Kasumi-1 (cell line): ENCODE results near the gene ETS1.

Experiments used
- DNase-seq, 2 experiments: peaks; one replicate each; lab custom pipeline; 2025; lab: John Stamatoyannopoulos, UW

ETS1 gene

DNA sequence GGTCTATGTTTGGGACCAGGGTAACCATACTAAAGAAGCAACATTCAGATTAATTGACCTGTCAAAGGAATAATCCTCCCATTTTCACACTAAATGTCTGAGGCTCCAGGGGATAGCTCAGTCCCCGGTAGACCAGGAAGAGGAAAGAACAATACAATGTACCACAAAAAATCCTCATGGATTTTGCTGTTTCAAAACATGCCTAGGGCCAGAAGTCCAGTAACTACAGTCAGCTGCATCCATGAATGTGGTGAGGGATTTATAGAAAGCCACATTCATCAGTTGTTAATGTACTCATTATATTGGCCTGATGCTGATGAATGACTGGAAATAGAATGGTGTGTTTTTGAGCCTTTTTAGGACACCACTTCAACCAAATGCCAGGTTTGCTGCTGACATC lies 6.9 kb upstream of the ETS1 start:
- DNase-seq = no peak

DNA sequence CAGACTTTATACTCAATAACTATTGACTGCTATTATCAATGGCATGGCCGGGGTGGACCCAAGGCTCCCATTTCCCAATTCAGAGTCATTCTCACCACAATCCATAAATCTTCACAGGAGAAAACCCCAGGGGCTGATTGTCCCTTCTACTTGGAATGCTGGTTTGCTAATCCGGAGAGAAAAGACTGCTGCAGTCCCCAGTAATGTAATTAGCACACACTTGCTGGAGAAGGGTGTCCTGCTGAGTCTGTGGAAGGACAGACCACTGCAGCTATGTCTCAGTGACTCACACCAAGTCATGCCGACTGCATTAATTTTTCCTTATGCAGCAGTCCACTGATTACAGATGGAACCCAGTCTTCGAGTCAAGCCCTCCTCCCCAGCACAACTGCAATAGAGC lies 5.9 kb upstream of the ETS1 start:
- DNase-seq = no peak

DNA sequence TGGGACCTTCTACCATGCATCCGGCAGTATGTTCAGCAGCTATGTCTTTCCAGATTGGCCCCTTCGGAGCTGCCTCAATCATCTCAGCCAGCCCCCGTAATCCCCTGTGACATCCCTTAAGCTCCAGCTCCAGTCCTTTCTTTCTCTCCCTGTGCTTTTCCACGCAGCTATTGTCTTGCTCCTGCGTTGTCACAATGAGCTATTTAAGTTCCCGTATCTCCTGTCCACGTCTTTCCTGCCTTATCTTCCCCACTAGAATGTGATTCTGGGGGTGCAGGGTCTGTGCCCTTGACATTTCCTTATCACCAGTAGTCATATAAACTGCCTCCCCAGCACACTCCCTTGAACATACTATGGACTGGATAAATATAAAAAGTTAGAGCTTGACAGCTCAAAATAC lies 5.1 kb upstream of the ETS1 start:
- DNase-seq = no peak

DNA sequence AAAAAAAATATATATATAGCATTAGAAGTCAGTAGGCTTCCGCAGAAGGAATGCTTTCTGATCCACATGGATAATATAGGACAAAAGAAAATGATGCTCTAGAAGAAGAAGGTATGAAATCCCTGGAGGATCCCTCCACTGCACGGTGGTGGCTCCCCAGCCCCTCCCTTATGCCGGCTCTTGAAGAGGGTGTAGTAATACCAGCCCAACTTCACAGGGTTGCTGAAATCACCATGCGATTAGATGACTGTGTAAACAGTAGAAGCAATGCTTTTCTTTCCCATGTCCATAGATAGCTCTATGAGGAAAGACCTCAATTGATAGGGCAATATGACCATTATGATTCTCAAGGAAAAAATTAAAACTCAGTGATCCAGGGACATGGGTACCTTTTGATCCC lies 3.2 kb upstream of the ETS1 start:
- no peak for DNase-seq

DNA sequence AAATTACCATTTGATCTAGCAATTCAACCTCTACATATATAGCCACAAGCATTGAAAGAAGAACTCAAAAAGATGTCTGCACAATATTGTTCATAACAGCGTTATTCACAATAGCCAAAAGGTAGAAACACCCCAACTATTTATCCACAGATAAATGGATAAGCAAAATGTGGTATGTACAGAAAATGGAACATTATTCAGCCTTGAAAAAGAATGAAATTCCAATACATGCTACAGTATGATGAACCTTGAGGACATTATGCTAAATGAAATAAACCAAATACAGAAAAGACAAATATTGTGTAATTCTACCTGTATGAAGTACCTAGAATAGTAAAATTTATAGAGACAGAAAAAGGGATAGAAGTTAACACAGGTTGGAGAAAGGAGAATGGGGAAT lies 2.6 kb upstream of the ETS1 start:
- no peak for DNase-seq

DNA sequence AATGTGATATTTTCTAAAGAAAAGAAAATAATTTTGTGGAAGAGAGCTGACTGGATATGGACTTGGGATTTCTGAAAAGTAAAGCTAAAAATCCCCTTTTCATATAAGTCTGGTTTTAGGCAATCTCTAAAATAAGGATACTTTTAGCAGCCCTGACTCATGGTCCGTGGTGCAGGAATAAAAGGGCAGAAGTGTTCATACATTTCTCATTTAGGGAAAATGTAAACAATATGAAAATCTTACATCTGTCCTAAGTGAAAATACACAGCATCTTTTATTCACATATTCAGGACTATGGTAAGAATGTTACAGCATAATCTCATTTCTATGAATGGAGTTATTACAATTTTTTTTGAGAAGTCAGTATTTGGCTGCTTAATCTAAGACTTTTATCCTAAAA lies 735 bp upstream of the ETS1 start:
- DNase-seq = no peak

DNA sequence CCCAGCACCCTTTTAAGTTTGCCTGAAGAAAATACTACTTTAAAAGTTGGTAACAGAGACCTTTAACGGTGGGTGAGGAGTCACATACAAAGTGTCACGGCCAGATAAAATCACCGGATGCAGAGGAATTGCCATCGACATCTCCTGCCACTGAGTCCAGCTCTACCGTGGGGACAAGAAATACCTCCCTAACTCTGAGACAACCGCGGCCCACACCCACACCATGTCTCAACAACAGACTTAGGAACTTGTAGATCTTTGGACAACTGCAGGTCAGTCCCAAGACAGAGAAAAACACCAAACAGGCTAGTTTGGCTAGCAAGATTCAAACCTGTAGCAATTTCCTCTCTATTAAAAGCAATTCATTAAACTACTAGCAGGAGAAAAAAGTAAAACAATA lies 669 bp downstream of the ETS1 start:
- no peak for DNase-seq

DNA sequence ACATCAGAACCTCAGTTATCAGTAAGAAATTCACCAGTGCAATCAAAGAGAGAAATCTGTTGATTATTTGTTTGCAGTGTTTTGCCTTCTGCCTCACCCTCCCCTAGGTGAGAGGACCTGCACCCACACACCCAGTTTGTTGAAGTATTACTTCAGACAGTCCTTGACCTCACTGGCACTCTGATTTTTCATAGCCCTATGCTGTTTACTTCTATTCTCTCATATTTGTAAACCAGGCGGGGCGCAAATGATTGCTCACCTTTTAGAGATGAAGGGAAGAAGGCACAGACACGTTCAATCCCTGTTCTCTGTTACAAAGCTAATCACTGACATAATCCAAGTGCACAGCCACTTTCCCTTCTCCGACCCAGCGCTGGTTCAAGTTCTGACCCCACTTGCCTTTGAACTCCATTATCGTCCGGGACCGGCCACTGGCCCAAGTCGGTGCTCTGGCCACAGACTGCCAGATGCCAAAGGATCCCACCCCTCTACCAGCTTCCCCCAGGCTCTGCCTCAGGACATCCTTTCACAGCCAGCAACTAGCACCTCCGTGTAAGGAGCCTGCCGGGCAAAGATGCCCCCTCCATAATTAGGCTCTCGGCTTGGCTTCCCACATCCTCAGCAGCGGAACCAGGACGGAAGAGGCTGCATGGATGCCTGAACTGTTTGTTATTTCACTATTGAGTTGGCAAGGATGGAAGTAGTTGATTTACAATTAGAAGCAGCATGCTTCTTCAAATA lies 1.7 kb downstream of the ETS1 start:
- DNase-seq = no peak

DNA sequence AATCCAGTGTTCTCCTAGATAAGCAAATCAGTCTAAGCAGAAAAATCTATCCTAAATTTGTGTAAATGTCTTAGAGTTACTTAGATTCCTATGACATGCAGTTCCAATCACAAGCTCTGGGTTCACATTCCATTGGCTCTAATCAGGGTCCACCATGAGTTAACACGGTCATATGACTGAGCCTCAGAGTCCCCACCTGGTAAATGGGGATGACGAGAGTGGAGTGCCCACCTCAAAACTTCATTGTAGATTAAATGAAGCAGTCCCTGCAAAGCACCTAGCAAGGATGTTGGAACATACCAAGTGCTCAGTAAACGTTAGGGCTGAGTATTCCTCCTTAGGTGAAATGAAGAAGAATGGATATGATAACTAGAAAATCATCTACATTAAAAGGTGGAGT lies 3.1 kb downstream of the ETS1 start:
- DNase-seq = no peak

DNA sequence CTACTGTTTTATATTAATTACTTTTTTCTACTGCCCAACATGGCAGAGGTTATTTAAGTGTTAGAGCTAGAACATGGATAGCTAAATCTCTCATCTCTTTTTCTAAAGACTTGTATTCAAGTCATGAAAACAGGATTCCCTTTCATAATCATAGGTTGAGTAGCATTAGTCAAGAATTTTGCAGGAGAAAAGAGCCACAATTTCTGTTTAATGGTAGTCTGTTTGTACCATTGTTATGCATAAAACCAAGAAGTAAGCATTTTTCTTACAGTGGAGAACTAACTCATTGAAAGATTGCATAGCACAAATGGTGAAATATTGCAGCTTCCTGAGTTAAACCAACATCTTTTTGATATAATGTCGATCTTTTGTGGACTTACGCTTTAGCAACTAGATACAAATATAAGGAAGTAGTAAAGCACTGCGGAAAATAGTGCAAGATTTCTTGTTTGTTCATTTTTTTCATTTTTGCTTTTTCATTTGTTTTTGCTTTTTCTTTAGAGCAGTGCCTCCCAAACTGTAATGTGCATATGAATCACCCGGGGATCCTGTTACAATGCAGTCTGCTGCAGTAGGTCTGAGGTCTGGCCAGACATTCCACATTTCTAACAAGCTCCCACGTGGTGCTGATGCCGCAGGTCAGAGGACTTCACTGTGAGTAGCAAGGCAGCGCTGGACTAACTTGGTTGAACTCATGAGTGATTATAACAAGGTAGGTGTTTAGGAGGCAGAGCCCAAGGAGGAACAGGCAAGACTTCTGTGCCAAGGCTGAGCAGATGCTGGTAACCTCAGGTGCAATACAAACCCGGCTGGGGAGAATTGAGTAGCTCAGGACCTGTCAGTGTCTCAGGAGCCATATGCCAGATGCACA lies 4.6 kb downstream of the ETS1 start:
- DNase-seq = no peak

DNA sequence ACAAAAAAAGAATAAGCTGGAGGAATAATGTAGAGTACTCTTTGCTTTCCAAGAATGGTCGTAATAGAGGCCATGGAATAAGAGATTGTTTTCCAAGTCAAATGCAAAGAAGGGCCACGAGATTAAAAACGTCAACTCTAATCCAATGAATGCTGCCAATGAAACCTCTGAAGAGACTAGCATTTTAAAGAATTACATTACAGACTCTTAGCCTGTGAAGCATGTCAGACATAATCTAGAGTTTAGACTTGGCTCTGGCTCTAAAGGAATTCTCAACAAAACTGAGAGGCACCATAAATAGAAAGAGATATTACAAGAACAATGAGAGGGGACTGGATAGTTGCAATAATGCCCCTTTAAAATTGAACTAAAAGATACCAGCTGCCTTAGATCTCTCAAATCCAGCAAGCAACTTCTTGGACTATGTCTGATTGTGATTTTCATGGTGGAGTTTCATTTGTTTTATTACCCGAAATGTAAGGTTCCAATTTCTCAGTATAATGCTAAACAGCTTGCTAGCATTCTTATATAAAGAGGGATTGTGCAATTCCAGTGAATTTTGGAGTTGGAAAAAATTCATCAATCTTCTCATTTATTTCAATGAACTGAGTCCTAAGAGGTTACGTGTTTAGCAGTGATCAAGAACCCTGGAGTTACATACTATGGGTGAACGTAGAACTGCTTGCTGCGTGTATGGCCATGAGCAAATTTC lies 5.6 kb downstream of the ETS1 start:
- no peak for DNase-seq

DNA sequence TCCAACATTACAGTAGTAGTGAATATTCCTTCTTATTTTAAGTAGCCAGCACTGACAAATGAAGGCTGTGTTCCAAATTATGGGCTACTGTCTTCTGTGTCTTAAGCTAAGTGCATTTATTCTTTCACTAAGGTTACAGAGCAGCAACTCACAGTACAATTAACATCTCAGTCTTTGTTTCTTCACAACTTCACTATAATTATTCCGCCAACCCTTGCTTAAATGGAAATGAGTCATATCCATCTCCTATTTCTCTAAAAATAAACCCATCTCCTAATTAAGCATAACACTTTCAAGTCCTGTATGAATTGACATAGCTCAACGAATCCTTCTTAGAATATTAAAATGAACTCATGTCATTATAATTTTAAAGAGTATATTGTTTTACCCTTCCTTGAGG lies 6.7 kb downstream of the ETS1 start:
- no peak for DNase-seq

DNA sequence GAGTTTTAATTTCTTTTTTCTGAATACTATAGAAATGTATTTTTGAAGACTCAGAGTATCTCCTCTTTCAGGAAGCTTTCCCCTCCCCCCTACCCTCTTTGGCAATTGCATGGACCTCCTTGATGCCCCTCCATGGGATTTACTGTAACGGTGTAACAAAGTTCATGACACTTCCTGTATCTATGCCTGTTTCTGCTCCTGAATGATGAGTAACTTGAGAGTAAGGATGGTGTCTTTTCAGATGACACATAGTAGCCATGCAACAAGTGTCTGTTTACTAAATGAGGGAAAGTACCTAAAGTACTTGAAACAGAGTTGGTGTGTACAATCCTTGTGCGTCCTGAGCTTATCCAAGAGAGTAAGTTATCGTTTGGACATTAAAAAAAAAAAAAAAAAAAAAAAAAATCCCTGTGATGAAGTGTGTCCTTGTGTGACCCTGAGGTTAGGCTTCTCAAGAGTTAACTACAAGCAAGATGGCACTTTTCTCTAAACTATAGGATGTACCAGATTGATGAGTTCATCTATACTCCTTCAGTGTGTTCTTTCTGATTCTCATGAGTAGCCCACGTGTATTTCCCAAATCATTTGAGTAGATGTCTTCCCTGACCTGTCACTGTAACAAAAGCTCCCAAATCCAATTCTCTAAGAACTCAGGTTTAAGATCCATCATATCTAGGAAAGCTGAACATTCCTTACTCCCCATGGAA lies 7.4 kb downstream of the ETS1 start:
- no peak for DNase-seq

DNA sequence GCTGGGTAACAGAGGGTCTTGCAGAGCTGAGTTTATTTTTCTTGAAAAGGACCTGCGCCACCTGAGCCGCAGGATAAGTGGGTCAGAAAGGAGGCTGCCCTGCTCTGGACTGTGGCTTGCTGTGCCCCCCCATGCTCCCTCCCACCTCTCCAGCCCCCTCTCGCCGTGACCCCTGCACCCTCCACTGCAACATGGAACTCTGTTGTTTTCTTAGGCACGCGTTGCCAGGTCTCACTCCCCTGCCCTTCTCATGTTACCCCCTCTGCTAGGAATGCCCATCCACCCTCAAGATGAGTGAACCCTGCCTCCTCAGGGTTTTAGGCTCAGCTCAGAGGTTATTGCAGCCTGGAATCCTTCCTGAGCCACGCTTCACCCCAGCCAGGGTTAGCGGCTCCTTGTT lies 10.8 kb downstream of the ETS1 start:
- DNase-seq = no peak

DNA sequence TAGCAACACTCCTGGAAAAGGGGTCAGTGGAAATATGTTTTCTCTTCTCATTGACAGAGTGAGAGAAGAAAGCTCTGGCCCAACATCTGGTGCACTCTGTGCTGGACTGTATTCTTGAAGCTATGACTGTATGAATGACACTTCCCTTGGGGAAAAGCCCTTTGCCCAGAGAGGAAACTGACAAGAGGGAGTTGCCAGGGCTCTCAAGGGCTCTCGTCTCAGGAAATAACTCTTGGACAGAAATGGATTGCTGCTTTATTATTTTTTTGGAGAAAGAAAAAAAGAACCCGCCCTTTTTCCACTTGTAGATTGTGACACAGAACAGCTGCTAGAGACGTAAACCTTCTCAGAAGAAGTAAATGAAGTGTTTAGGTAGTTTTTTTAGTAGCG lies 11.4 kb downstream of the ETS1 start:
- no peak for DNase-seq

DNA sequence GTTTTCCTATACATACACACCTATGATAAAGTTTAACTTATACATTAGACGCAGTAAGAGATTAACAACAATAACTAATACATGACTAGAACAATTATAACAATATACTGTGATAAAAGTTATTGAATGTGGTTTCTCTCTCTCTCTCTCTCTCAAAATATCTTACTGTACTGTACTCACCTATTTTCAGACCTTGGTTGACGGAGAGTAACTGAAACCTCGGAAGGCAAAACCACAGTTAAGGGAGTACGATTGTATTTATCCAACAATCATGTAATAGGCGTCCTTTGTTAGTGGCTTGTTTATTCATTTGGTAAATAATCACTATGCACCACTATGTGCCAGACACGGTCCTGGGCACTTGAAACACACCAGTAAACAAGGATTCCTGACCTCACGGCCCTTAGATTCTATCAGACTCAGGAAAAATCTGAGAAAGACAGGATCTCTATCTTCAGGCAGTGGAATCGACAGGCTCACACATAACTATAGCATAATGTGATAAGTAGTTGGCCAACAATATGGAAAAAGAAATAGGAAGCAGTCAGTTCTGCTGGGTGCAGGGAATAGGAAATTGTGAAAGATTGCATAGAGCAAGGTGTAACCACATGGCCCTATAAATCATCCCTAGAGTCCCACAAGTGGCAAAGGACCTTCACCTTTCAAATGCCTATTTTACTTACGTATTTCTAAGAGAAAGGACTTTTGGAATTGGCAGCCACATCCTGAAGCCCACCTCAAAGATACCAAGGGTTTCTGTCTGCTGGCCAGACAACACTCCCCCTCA lies 12.0 kb downstream of the ETS1 start:
- DNase-seq = no peak

DNA sequence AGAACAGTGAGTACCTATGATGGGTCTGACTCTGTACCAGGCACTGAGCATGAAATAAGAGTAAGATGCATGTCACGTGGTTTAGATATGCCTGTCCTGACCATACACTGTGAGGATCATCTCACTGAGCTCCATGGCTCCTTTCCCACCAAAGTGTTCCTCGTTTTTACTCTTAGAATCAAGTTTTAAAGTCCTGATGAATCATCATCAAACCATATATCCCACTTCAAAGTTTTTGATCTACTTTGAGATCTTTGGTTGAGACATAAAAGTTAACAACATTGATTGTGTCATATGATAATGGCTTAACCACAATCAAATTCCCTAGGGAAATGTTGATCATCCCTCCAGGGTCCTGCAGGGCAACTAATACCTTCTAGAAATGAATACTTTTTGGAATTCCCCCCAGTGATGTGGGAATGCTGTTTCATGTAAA lies 12.8 kb downstream of the ETS1 start:
- DNase-seq = no peak

DNA sequence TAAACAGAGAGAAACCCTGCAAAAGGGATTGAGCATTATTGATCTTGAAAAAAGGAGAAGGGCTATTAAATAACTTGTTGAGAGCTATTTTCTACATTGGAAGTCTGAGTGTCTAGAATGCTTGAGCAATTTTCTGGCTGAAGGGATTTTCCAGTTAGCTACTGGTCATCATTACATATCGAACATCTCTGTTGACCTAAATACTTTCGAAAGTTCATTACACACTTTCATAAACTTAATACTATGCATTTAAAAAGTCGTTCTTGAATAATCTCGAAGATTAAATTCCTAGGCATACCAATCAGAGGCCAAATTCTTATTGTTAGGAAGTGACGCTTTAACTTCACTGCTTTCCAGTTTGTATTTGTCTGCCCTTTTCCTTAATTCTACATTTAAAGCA lies 13.7 kb downstream of the ETS1 start:
- DNase-seq = no peak

DNA sequence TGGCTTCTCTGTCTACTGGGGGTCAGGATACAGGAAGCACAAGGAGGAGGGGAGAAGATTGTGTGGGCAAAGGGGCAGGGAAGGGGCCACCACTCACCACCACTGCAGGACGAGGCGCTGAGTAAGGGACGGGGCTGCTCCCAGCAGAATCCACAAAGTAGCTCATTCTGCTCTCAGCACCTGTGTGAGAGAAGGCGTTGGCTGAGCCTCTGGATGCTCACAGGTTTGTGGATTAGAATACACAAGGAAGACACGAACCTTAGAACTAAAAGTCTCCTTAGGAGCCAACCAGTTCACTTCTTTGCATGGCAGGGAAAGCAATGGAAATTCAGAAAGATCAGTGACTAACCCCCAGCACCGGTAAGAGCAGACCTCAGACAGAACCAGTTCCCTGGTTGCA lies 14.4 kb downstream of the ETS1 start:
- DNase-seq = no peak

DNA sequence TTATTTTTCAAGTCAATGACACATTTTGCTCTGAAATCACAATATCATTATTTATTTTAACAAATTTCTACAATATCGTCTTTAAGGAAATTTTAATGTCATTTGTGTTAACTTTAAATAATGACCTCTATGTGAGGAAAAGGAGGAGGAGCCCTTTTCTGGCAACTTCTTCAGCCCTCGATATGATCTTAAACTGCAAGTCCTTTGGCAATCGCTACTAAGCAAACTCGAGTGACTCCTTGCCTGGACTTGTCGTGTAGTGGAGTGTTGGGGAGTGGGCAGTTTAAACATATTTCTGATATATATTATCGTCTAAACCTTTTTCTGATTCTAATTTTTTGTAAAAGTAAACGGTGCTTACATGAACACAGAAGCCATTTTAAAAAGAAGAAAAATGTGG lies 16.7 kb downstream of the ETS1 start:
- DNase-seq = no peak

DNA sequence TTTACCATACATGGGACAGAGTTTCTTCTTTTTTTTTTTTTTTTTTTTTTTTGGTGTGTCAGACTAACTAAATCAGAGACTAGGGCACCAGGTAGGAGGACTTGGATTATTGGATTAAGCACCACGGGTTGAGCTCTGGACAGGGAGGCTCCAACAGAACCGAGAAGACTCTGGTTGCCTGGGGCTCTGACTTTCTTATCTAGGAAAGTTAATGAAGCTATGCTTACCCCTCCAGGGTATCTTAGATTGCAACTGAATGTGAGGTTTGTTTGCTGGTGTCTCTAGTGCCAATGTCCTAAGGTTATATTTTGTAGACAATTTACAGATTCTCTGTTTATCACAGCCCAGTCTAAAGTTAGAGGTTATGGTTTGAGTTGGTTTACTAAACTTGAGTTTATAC lies 18.1 kb downstream of the ETS1 start:
- no peak for DNase-seq
